ENCODE data around the gene FAM184B.

FAM184B gene

DNA sequence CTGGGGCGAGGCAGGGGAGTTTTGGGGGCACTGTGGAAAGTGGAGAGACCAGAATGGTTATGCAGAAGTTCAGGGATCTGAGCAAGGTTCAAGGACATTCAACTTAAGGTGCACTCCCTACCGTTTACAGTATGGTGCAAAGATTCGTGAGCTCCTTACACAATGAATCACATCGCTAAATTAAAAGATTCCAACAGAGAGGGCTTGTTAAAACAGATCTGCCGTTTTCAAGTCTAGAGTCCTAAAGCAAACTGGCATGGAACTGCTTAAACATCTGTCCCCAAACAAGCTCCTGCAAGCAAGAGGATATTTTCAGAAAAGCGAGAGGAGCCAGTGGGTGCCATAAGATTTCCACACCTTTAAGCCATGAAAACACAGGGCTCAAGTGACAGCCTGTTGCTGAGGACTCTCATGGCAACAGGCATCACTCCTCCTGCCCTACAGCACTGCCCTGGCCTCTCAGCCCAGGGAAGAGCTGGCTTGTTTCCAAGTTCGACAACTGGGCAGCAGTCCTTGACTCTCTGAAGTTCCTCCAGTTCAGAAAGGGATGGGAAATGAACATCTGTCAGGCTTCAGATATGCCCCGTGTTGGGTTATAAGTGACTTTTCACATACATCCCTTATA, 10.0 kb downstream of the FAM184B start:
- DNase-seq, result no peak

DNA sequence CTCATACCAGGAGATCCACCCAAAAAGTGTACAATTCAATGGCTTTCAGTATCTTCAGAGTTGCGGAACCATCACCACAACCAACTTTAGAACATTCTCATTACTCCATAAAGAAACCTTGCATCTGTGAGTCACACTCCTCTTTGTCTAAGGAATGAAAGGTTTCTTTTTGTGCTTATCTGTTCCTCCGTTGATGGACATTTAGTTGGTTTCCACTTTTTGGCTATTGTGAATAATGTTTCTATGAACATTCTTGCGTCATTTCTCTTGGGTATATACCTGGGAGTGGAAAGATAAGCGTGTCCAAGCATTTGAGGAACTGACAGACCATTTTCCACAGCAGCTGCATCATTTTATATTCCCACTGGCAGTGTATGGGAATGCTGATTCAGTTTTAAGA, 10.6 kb downstream of the FAM184B start:
- DNase-seq, result no peak

DNA sequence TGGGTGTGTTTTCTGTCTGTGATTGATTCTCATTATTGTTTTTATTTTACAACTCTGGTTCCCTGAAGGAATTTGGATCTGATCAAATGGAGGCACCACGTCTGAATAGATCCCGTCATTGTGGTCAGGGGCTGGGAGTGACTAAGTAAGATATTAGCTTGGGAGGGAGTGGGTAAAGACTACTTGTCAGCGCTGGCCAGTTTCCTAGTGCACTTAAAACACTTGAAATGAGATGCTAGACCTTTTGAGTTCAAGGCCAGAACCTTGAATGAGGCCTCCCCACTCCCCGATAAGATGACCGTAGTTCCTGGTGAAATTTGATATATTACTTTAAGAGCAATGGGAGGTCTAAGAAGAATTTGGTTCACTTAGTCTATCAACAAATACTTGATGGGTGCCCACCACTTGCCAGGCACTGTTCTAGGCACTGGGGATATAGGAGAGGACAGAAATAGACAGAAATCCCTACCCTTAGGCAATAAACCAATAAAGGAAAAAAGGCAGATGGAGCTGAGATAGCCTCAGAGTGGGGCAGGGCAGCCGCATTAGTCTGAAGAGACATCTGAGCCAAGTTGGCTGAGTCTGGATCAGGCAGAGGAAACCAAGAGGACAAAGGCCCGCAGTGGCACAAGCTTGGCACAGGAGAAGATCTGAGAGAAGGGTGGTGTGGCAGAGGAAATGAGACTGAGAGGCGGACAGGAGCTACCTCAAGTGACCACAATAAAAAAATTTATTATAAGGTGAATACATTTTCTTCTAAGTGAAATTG, 11.8 kb downstream of the FAM184B start:
- no peak for DNase-seq

DNA sequence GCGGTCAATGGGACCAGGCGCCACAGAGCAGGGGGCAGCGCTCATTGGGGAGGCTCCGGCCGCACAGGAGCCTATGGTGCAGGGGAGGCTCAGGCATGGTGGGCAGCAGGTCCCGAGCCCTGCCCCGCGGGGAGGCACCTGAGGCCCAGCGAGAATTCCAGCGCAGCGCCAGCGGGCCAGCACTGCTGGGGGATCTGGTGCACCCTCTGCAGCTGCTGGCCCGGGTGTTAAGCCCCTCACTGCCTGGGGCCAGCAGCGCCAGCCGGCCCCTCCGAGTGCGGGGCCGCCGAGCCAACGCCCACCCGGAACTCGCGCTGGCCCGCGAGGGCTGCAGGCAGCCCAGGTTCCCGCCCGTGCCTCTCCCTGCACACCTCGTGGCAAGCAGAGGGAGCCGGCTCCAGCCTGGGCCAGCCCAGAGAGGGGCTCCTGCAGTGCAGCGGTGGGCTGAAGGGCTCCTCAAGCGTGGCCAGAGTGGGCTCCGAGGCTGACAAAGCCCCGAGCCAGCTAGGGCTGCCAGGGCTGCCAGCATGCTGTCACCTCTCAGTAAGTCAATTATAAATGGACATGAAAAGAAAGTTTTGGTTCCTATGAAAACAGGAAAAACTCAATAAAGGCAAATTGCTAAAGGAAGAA, 14.5 kb downstream of the FAM184B start:
- DNase-seq, result no peak

DNA sequence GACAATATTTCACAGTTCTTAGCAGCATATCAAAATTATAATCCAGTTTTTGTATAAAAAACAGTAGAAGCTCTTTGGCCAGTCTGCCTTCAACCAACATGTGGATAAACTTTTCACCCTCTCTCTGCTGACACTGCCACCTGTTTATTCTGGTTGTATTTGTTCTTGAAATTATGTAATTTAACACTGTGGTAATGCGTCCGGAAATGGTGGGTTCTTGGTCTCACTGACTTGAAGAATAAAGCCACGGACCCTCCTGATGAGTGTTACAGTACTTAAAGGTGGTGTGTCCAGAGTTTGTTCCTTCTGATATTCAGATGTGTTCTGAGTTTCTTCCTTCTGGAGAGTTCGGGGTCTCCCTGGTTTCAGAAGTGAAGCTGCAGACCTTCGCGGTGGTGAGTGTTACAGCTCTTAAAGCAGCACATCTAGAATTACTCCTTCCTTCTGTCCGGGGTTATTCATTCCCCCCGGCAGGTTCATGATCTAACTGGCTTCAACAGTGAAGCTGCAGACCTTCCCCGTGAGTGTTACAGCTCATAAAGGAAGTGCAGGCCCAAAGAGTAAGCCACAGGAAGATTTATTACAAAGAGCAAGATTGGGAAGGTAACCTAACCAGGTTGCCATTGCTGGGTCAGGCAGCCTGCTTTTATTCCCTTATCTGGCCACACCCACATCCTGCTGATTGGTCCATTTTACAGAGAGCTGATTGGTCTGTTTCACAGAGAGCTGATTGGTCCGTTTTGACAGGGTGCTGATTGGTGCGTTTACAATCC, 15.7 kb downstream of the FAM184B start:
- DNase-seq, result no peak

DNA sequence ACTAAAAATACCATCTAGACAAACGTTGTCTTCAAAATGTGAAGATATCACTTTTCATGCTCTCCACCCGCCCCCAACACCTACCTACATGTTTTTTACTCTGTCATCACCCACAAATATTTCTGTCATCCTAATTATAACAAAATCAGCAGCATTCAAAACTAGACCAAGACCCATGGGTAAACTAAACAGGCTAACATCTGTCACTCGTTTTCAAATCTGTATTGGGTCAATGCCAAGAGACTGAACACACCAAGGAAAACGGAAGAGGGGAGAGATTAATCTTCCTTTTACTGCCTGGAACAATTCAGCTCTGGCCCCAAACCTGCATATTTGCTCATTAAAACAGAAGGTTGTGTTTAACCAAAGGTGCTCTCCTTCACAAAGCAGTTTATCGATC, 17.5 kb downstream of the FAM184B start:
- DNase-seq, result no peak

DNA sequence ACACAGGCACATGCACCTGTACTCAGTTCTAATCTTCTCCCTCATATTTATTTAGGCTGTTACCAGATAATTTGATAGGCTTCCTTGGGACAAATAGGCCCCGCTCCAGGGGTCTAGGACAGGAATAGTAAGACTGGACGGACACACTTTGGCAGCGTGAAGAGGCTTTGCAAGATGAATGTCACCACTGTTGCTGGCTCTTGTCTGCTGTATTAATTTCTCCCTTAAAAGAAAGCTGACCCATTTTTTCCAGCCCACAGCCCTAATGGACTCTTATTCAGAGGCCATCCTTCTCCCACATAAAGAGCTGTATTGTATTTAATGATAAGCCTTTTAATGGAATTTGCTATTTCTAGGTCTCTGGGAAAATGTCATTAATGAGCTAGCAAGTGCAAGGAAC, 18.0 kb downstream of the FAM184B start:
- DNase-seq, result no peak

DNA sequence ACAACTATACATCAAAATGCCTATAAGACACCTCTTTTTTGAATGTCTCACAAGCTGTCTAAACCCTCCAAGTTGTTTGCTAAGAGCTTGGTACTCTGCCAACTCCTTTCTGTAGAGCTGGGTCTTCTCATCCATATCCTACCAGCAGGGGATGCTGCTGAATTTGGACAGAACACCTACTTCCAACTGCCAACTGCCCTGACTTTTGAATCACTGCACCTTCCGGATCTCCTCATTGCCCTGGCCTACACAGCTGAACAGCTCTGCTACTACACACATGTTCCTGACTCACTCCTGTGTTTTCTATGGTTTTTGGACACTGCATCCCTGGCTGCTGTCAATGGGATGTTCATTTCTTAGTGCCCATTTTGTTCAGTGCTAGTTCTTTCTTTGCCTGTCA, 18.7 kb downstream of the FAM184B start:
- DNase-seq, result no peak

DNA sequence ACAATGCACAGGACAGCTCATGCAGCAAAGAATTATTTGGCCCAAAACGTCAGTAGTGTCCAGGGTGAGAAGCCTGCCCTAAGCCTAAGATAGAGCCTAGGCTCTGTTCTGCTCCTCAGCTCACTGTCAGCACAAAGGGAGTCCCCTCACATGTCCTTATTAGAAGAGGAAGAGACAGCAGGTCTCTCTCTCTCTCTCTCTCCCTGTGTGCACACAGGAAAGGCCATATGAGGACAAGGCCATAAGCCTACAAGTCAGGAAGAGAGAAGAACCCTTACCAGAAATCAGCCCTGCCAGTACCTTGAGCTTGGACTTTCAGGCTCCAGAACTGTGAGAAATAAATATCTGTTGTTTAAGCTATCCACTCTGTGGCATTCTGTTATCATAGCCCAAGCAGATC, 20.4 kb downstream of the FAM184B start:
- DNase-seq, result no peak

DNA sequence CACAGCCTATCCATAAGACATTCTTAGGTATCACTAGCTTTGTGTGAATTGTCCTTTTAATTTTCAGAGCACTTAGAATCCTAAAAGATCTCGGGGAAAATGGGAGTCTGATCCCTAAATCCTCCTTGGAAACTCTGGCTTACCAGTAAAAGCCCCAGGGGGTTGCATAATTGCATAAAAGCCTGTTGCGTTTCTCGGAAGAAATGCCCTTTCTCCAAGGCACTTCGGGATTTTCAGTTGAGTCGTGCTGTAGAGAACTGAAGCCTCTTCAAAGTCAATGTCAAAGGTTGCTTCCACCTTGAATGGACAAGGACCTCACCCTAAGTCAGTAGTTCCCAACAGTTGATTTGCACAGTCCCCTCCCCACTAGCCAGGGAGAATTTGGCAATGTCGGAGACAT, 20.8 kb downstream of the FAM184B start:
- DNase-seq, result no peak

DNA sequence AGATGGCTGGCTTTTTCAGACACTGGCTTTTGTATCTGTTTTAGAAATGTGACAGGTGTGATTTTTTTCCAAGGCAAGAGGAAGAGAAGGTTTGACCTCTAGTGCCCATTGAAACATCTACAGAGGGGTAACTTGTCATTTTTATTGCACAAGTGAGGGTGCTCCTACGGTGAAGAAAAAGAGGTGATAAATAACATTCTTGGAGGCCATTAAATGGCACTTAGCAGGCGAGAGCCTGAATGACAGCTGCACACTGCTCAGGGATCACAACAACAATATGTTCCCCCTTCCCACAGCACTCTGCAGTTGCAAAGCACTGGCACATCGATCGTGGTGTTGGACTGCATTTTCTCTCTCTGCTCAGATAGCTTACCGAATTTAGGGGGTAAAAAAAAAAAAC, 22.9 kb downstream of the FAM184B start:
- DNase-seq, result no peak

DNA sequence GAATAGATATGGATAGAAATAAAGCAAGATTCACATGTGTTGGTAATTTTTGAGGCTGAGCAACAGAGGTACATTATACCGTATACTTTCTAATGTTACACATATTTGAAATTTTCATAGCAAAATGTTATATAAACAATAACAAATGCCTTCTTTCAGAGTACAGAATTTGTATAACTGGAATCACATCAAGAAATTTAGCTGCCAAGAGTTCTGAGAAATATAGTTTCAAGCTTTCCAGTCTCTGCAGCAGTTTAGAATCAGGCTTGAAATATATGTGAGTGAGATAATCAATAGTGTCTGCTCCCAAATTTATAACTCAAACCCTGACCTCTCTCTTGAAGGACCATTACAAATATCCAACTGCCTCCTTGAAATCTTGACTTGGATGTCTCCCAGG, 23.8 kb downstream of the FAM184B start:
- no peak for DNase-seq

DNA sequence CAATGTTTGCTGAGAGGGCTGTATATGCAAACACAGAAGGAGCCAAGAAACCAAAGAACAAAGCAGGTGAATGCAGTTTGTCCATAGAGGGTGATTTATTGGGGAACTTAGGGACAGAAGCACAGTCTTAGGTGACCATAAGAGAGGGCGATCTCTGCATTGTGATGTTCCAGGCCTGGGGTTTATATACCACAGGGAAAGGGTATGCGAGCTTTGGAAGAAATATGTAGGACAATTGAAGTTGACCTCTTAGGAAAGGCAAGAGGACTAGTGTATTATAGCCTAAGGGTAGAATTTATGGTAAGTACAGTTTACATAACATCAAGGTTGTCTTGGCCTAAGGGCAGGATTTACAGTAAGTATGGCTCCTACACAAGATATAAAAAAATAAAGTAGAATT, 27.8 kb downstream of the FAM184B start:
- DNase-seq, result no peak

DNA sequence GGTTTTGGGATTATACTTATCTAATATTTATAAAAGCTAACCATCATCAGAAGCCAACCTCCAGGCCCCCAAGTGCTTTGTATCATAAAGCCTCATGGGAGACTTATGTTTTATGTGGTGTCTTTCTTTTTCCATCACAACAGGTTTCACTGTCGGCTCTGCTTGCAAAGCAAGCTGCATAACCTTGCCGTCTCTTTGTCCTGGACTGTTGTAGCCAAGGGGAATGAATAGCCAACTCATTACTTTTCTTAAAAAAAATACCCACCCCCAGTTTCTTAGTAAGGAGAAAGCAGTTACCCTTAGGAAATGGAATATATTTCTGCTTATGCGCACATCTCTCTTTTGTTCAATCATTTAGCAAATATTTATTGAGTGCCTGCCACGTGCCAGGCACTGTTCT, 40.7 kb downstream of the FAM184B start:
- DNase-seq, result no peak

DNA sequence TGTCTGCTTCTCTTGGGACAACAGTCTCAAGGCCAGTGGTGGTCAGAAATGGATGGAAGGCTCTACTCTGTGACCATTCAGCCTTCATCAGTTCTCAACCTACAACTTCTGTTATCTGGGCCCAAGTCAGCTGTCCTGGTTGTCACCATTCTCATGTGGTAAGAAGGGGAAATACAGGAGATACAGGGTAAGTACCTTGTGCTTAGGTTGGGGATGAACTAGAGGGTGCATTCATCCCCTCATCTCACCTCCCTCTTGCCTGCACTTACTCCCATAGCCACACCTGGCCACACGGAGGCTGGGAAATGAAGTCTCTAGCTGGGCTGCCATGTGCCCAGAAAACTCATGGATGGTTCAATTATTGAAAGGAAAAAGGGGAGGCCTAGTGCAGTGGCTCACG, 44.9 kb downstream of the FAM184B start:
- no peak for DNase-seq

DNA sequence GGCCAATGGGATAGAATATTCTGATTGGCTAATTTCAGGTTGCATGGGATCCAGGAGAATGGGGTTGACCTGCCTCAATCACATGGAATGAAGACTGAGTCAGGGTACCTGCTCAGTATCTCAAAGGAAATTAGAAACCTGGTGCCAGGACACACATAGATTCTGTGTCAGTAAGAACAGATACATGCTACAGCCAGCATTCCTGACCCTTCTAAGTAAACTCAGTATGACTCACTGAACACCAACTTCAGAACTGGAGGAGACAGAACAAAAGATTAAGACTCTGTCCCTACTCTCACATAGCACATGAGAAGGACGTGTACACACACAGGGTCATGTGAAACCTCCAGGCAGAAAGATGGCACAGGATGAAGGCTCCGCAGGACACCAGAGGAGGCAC, 54.5 kb downstream of the FAM184B start:
- DNase-seq, result no peak

DNA sequence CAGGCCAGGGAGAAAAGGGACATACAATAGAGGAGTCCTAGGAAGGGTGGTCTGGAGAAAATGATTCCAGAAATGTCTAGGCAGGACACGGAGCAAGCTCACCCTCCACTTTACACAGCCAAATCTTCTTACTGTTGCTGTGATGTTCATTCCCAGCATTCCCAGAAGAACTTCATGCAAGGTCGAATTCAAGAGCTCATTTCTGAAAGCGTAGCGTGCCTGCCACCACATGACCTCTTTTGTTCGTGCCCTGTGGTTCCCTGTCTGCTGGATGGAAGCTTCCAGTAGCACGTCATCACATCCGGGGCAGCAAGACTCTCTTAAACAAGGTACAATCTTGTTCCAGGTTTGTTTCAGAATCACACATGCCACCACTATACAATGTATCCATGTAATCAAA, 57.8 kb downstream of the FAM184B start:
- no peak for DNase-seq

DNA sequence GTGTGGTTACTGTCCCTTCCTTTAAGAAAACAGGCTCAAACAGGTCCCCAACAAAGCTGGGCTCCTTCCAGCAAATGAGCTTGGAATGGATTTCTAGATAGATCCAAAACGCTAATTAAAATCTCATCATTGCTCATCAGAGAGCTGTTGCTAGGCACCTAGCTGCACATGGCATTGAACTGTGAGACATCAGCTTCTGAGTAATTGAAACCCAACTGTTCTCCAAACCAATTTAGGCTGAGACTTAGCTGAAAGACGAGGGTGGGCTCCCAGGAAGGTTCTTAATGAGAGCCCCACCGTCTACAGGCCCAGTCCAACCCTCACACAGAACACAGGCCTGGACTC, 59.1 kb downstream of the FAM184B start:
- no peak for DNase-seq

DNA sequence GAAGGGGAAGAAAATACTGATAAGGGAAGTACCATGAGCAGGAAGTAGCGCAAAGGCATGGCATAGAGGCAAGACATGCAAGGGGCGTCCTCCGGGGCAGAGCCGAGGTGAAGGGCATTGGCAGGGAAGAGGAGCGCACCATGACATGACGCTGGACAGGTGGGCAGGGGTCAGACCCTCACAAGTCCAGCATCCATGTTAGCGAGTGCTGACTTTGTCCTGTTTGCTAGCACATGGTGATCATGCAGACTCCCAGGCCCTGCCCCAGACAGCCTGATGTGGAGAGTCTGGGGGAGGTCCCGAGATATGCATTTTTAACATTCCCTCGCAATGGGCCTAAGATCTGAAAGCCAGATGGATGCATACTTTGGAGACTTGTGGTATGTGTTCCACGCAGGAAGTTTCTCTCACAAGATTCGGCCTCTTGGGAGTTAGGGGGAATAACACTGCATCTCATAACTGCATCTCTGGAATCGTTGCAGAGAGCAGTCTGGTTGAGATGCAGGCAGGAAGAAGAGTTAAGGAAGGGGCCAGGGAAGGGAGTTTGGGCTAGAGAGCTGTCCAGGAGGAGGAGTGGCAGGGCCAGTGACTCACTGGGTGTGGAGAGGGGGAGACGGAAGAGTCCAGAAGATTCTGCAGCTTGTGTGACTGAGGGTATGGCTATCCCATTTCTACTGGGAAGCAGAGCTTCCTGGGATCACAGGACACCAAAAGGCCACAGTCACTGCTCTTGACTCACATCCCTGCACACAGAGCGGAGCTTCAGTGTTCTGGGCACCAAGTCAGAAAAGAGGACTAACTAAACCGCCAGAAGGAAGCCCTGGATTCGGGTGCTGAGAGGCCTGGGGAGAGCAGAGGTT, 59.7 kb downstream of the FAM184B start:
- DNase-seq, result no peak

DNA sequence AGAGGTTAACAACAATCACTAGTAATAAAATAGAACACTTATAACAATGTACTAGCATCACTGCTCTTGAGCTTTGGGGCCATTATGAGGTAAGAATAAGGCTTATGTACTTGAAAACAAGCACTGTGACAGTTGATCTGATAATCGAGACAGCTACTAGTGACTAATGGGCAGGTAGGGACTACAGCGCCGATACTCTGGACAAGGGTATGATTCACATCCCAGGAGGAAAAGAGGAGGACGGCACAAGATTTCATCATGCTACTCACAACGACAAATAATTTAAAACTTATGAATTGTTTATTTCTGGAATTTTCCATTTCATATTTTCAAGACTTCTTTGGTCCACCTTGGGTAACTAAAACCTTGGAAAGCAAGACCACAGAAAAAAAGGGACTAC, 62.3 kb downstream of the FAM184B start:
- no peak for DNase-seq

DNA sequence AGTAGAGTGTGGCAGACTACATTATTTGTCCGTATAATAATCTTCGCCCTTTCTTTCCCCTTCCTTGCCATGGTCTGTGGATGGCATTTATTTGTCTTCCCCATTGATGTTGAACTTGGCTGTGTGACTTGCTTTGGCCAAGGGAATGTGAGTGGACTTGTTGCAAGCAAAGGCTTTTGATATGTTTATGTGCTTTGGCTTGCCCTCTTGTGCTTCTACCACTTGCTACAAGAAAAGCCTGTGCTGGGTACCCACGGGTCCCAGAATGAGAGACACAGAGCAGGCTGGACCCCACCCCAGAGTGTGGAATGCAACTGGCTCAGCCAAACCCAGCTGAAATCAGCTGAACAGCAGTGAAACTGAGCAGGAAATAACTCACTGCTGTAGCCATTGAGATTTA, 63.0 kb downstream of the FAM184B start:
- no peak for DNase-seq

DNA sequence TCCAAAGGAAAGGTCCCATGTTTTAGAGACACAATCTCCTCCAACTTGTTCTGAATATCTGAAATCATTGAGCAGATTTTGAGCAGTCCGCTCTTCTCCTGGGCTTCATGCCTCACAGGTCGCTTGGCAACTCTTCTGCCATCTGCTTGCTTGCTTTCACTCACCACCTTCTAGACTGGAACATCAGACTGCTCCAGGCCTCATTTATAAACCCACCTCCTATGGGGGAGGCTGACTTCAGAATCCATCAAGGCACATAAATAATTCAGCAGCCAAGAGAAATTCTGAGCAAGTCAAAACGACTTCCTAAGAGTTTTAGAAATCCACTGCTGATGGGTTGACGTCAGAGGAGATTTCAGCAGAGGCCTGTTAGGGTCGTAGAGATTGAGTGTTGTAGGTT, 64.1 kb downstream of the FAM184B start:
- DNase-seq, result peak; percentile 5 to 7

DNA sequence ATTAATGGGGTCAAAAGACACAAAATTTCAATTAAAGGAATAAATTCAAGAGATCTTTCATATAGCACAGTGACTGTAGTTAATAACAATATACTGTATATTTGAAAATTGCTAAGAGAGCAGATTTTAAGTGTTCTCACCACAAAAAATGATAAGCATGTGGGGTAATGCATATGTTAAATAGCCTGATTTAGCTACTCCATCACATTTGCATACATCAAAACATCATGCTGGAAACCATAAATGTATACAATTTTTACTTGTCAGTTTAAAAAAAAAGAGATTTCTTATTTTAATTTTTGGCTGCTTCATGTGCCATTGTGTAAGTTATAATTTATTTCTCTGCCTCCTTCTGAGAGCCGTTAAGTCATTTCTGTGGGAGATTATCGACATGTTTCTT, 65.9 kb downstream of the FAM184B start:
- no peak for DNase-seq
